ENCODE results near the gene GIPC3.

GIPC3 gene

GRCh38 chr19:3618144-3618810 is 33.0 kb downstream of the GIPC3 start:
- TF ChIP-seq CTCF (IDR thresholded peaks at IDR 0.05; ENCODE audit: low read depth, low read length, missing control alignments) = peak; percentile 87
- DNase-seq (ENCODE audit: low read depth) = no peak
- in situ Hi-C loops (cut with HindIII; ENCODE audit: low sequenced_read_pairs) = no loop called here
- H3K4me3 ChIP-seq (ENCODE audit: low read depth, low read length) = no peak overlapping the region

GRCh38 chr19:3618811-3619630 is 33.7 kb downstream of the GIPC3 start:
- in situ Hi-C loops (cut with HindIII; ENCODE audit: low sequenced_read_pairs) = no loop called here
- TF ChIP-seq CTCF (IDR thresholded peaks at IDR 0.05; ENCODE audit: low read depth, low read length, missing control alignments) = no peak
- H3K4me3 ChIP-seq (ENCODE audit: low read depth, low read length) = no peak overlapping the region
- no peak for DNase-seq (ENCODE audit: low read depth)

- in situ Hi-C loops (cut with HindIII; ENCODE audit: low sequenced_read_pairs) = loop anchor here (5.0 kb wide), 2 partner anchors 42 to 82 kb away; partner anchors contain the start of gene TEKTIP1
- TF ChIP-seq CTCF (IDR thresholded peaks at IDR 0.05; ENCODE audit: low read depth, low read length, missing control alignments) = no peak
- H3K4me3 ChIP-seq (ENCODE audit: low read depth, low read length) = no peak overlapping the region
- no peak for DNase-seq (ENCODE audit: low read depth)
Measured at GRCh38 chr19:3619631-3620012, 34.3 kb downstream of the GIPC3 start.

GRCh38 chr19:3620145-3620816 is 35.0 kb downstream of the GIPC3 start:
- H3K4me3 ChIP-seq (ENCODE audit: low read depth, low read length) = no peak overlapping the region
- DNase-seq (ENCODE audit: low read depth) = no peak
- no peak for TF ChIP-seq CTCF (IDR thresholded peaks at IDR 0.05; ENCODE audit: low read depth, low read length, missing control alignments)
- in situ Hi-C loops (cut with HindIII; ENCODE audit: low sequenced_read_pairs) = loop anchor here (5.0 kb wide), 2 partner anchors 43 to 83 kb away; partner anchors contain the start of gene TEKTIP1

- no peak overlapping the region for H3K4me3 ChIP-seq (ENCODE audit: low read depth, low read length)
- in situ Hi-C loops (cut with HindIII; ENCODE audit: low sequenced_read_pairs) = loop anchor here (5.0 kb wide), 2 partner anchors 44 to 84 kb away; partner anchors contain the start of gene TEKTIP1
- DNase-seq (ENCODE audit: low read depth) = no peak
- no peak for TF ChIP-seq CTCF (IDR thresholded peaks at IDR 0.05; ENCODE audit: low read depth, low read length, missing control alignments)
Measured at GRCh38 chr19:3620817-3621547, 35.7 kb downstream of the GIPC3 start.

GRCh38 chr19:3621689-3622088 is 36.4 kb downstream of the GIPC3 start:
- no peak for DNase-seq (ENCODE audit: low read depth)
- no peak for TF ChIP-seq CTCF (IDR thresholded peaks at IDR 0.05; ENCODE audit: low read depth, low read length, missing control alignments)
- no peak overlapping the region for H3K4me3 ChIP-seq (ENCODE audit: low read depth, low read length)
- in situ Hi-C loops (cut with HindIII; ENCODE audit: low sequenced_read_pairs) = loop anchor here (5.0 kb wide), 2 partner anchors 44 to 84 kb away; partner anchors contain the start of gene TEKTIP1

All from astrocyte of the cerebellum (primary cell).